CD14-positive monocyte (primary cell): ENCODE data around the gene CENPB. TPM values are rescaled to one million over a fixed set of nuclear protein-coding genes. Genes with fewer than 3 reads are reported as not detected.

Experiments
- DNase-seq, 3 donors: peaks; one replicate each; pipeline ENCODE4 v3.0.0-alpha.2; 2011 to 2022
- H2AFZ ChIP-seq: 2 replicates; pipeline ENCODE4 v1.6.0; 2012; ENCODE audit warnings: mild to moderate bottlenecking, low read depth, low read length, inconsistent platforms; ENCODE audit not compliant: insufficient read depth, poor library complexity, severe bottlenecking
- H3K27ac ChIP-seq, 2 donors: 1 replicate in 1 of 2; 2 replicates in 1 of 2; pipeline ENCODE4 v1.5.1; 2012 to 2013; ENCODE audit warnings: low read length in 2 of 2, control low read depth in 1 of 2, inconsistent platforms in 1 of 2, low read depth in 1 of 2, mild to moderate bottlenecking in 1 of 2
- H3K27me3 ChIP-seq, 2 donors: one replicate each; pipeline versions ENCODE4 v1.6.0 to v1.6.1; 2011 to 2013; ENCODE audit warnings: low read length in 2 of 2; ENCODE audit not compliant: control insufficient read depth in 2 of 2, insufficient read depth in 2 of 2
- H3K36me3 ChIP-seq, 2 donors: replicated peaks in 1 of 2; 1 replicate in 1 of 2; 2 replicates in 1 of 2; pipeline versions ENCODE4 v1.5.1 to v1.6.1; 2012 to 2013; ENCODE audit warnings: low read length in 2 of 2, control low read depth in 1 of 2, inconsistent platforms in 1 of 2, mild to moderate bottlenecking in 1 of 2; ENCODE audit not compliant: insufficient read depth in 2 of 2, control insufficient read depth in 1 of 2
- H3K4me1 ChIP-seq, 2 donors: 1 replicate in 1 of 2; 2 replicates in 1 of 2; pipeline versions ENCODE4 v1.5.1 to v1.6.1; 2012 to 2013; ENCODE audit warnings: low read length in 2 of 2, control low read depth in 1 of 2, inconsistent platforms in 1 of 2, mild to moderate bottlenecking in 1 of 2, moderate library complexity in 1 of 2; ENCODE audit not compliant: insufficient read depth in 2 of 2, control insufficient read depth in 1 of 2
- H3K4me2 ChIP-seq: replicated peaks from 2 replicates; pipeline ENCODE3; 2012; ENCODE audit warnings: low read length, moderate library complexity, mild to moderate bottlenecking; ENCODE audit not compliant: poor library complexity, severe bottlenecking; ENCODE audit errors: extremely low read depth
- H3K4me3 ChIP-seq, 3 experiments: fragments of 200-600 bp in 1 of 3; sonication (generic) in 1 of 3; replicated peaks in 1 of 3; 1 replicate in 2 of 3; 2 replicates in 1 of 3; pipeline ENCODE4 v1.5.1; 2011 to 2013; ENCODE audit warnings: low read length in 3 of 3, mild to moderate bottlenecking in 3 of 3, control low read depth in 2 of 3, low read depth in 2 of 3, inconsistent platforms in 1 of 3, moderate library complexity in 1 of 3
- H3K79me2 ChIP-seq: 2 replicates; pipeline ENCODE4 v1.6.0; 2012; ENCODE audit warnings: mild to moderate bottlenecking, control low read depth, inconsistent platforms, low read length, moderate library complexity; ENCODE audit not compliant: insufficient read depth
- H3K9ac ChIP-seq: 2 replicates; pipeline ENCODE4 v1.6.0; 2017; ENCODE audit warnings: low read length, mild to moderate bottlenecking; ENCODE audit not compliant: insufficient read depth, poor library complexity, severe bottlenecking
- H3K9me3 ChIP-seq, 2 donors: replicated peaks in 1 of 2; 1 replicate in 1 of 2; 2 replicates in 1 of 2; pipeline versions ENCODE4 v1.5.1 to v1.6.1; 2012 to 2013; ENCODE audit warnings: low read length in 2 of 2, control low read depth in 1 of 2; ENCODE audit not compliant: control insufficient read depth in 1 of 2, insufficient read depth in 1 of 2
- H4K20me1 ChIP-seq: 2 replicates; pipeline ENCODE4 v1.6.0; 2012; ENCODE audit warnings: mild to moderate bottlenecking, low read length, control low read depth, moderate library complexity; ENCODE audit not compliant: insufficient read depth
- H3K27ac Mint-ChIP-seq, 7 donors: one replicate each; pipeline ENCODE4 v1.8.0; 2020; ENCODE audit warnings: mild to moderate bottlenecking in 7 of 7, mixed read lengths in 7 of 7, moderate library complexity in 6 of 7, inconsistent platforms in 2 of 7
- H3K27me3 Mint-ChIP-seq, 3 donors: one replicate each; pipeline ENCODE4 v1.8.0; 2021 to 2022; ENCODE audit warnings: low read depth in 3 of 3, mild to moderate bottlenecking in 3 of 3, mixed read lengths in 3 of 3, moderate library complexity in 3 of 3, inconsistent platforms in 1 of 3
- H3K36me3 Mint-ChIP-seq, 2 donors: one replicate each; pipeline ENCODE4 v1.8.0; 2020; ENCODE audit warnings: mixed read lengths in 2 of 2, inconsistent platforms in 1 of 2, mild to moderate bottlenecking in 1 of 2
- H3K4me1 Mint-ChIP-seq: one replicate; pipeline ENCODE4 v1.8.0; 2020; ENCODE audit warnings: mild to moderate bottlenecking, mixed read lengths
- H3K4me3 Mint-ChIP-seq, 2 donors: one replicate each; pipeline ENCODE4 v1.8.0; 2020; ENCODE audit warnings: mild to moderate bottlenecking in 2 of 2, mixed read lengths in 2 of 2, moderate library complexity in 1 of 2
- H3K9me3 Mint-ChIP-seq, 7 donors: one replicate each; pipeline ENCODE4 v1.8.0; 2020 to 2022; ENCODE audit warnings: mixed read lengths in 7 of 7, mild to moderate bottlenecking in 6 of 7, moderate library complexity in 6 of 7, inconsistent platforms in 2 of 7
- CTCF ChIP-seq: fragments of 200-600 bp; IDR thresholded peaks from one replicate; pipeline ENCODE4 v1.8.0; 2022; ENCODE audit warnings: antibody characterized with exemption, mild to moderate bottlenecking
- WGBS: methylation state at CpG from one replicate; pipeline ENCODE4 v1.1.5; 2013; ENCODE audit warnings: missing lambda C conversion rate; ENCODE audit not compliant: insufficient coverage; 5-methylcytosine and 5-hydroxymethylcytosine counted together
- intact Hi-C, 2 donors: fragments of 100-400 bp; cut with micrococcal nuclease; formaldehyde crosslinking; loops; one replicate each; pipeline versions ENCODE4 v1.15.0 to v1.15.1; 2023
- polyA plus RNA-seq, 3 donors: library from polyadenylated mRNA; depleted of rRNA in 1 of 3; unstranded in 2 of 3; stranded (reverse) in 1 of 3; fragments of 300-500 nt in 2 of 3; fragments of >200 nt in 1 of 3; fragmentation: Illumina TruSeq in 2 of 3; gene quantifications; 1 replicate in 2 of 3; 2 replicates in 1 of 3; pipeline ENCODE4 v1.2.3, GENCODE V29; 2012 to 2021

Gene CENPB
- polyA plus RNA-seq, 3 donors: 1.1 to 18.9 (median 1.4) TPM

- peaks cover 24 to 45% of the 10 kb centered on the region in 2 donors for H3K4me1 ChIP-seq
- 95% methylated on average over 4 of the region's 5 CpGs for WGBS
- H3K9me3 Mint-ChIP-seq: no peaks in the 10 kb centered on the region
- peaks cover 54 to 80% of the 10 kb centered on the region in 2 donors for H3K36me3 ChIP-seq
- peaks cover 59 to 75% of the 10 kb centered on the region in 2 donors for H3K36me3 Mint-ChIP-seq
- peaks cover 55% of the 10 kb centered on the region for H4K20me1 ChIP-seq
- no peak for TF ChIP-seq CTCF
- H3K4me3 ChIP-seq: no peak overlapping the region
- peak overlapping the region in 1 of 2 donors; percentile 32 for H3K27ac ChIP-seq
- H3K4me2 ChIP-seq: no peak overlapping the region
- H3K4me3 Mint-ChIP-seq: no peak overlapping the region
- DNase-seq: no peak
- H3K9me3 ChIP-seq: no peaks in the 10 kb centered on the region
- H3K4me1 Mint-ChIP-seq: peaks cover 49% of the 10 kb centered on the region
- peaks cover 54% of the 10 kb centered on the region for H3K79me2 ChIP-seq
- peak overlapping the region in 2 of 7 donors; percentile 59 to 72 for H3K27ac Mint-ChIP-seq
- H3K9ac ChIP-seq: no peak overlapping the region
- H3K27me3 ChIP-seq: no peaks in the 10 kb centered on the region
- H2AFZ ChIP-seq: no peak overlapping the region
- intact Hi-C loops: no loop called here
- peaks cover 0 to 6% (median 0%) of the 10 kb centered on the region in 3 donors for H3K27me3 Mint-ChIP-seq
These were observed 30.6 kb downstream of the CENPB start for GRCh38 chr20:3755814-3756480.

- Mint-ChIP-seq H3K4me3 (no peak overlapping the region), H3K9me3 (no peaks in the 10 kb centered on the region), H3K27me3 (peaks cover 0 to 6% (median 0%) of the 10 kb centered on the region in 3 donors), H3K4me1 (peaks cover 46% of the 10 kb centered on the region), H3K27ac (peak overlapping the region in 4 of 7 donors; percentile 8 to 72 (median 53)), H3K36me3 (peaks cover 60 to 78% of the 10 kb centered on the region in 2 donors)
- Histone ChIP-seq H3K27ac (peak overlapping the region; percentile 3 to 48), H3K4me1 (peaks cover 24 to 45% of the 10 kb centered on the region in 2 donors), H3K36me3 (peaks cover 52 to 78% of the 10 kb centered on the region in 2 donors), H4K20me1 (peaks cover 55% of the 10 kb centered on the region), H2AFZ (no peak overlapping the region), H3K4me3 (no peak overlapping the region), H3K27me3 (no peaks in the 10 kb centered on the region), H3K9ac (no peak overlapping the region), H3K4me2 (no peak overlapping the region), H3K9me3 (no peaks in the 10 kb centered on the region), H3K79me2 (peaks cover 47% of the 10 kb centered on the region)
- intact Hi-C loops: no loop called here
- WGBS: 100% methylated on average over 1 of the region's 7 CpGs
- TF ChIP-seq CTCF: no peak
- no peak for DNase-seq
These were observed 31.3 kb downstream of the CENPB start for GRCh38 chr20:3755269-3755668.
